Stomach (tissue), 4 donors: ENCODE measurements around the gene IQSEC1.

Source experiments
- EP300 ChIP-seq: sonication (generic); formaldehyde crosslinking; IDR thresholded peaks from one replicate; pipeline ENCODE4 v1.6.1; 2017; ENCODE audit warnings: antibody characterized with exemption
- POLR2A ChIP-seq, 4 donors: fragments of 450-650 bp; IDR thresholded peaks; one replicate each; pipeline ENCODE4 v1.6.1; 2016; ENCODE audit warnings: antibody characterized with exemption in 4 of 4, control low read depth in 2 of 4, mild to moderate bottlenecking in 1 of 4, moderate library complexity in 1 of 4
- POLR2AphosphoS5 ChIP-seq, 3 donors: sonication (generic); formaldehyde crosslinking; IDR thresholded peaks; one replicate each; pipeline ENCODE4 v1.6.1; 2016; ENCODE audit warnings: antibody characterized with exemption in 3 of 3
- TF ChIP-seq, protein P1 (sequence below), 7 experiments: fragments of 450-650 bp in 4 of 7; fragments of 200-600 bp in 3 of 7; sonication (generic) in 3 of 7; IDR thresholded peaks; one replicate each; pipeline ENCODE4 v1.5.1; 2016 to 2019; ENCODE audit warnings: antibody characterized with exemption in 7 of 7, control low read depth in 2 of 7, mild to moderate bottlenecking in 1 of 7

DNA sequence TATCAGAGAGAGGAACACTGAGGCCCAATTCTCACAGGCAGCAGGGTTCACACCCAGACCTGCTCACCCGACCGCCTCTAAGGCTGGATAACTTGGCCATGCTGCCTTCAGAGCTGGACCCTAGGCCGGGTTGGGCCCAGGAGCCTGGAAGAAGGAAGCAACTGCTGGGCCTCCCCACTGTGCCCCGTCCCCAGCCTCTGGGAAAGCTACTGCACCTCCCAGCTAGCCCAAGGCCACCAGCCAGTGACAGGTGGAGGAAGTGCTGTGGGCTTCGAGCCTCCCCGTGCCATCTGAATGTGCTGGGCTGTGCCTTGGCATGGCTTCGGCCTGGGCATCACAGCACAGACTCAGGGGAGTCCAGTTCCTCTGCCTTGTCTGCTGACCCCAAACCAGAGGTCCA lies 169.3 kb downstream of the IQSEC1 start:
- TF ChIP-seq POLR2A (IDR thresholded peaks at IDR 0.05) (no peak), POLR2AphosphoS5 (IDR thresholded peaks at IDR 0.05) (no peak), EP300 (no peak)
- TF ChIP-seq, protein P1, sequence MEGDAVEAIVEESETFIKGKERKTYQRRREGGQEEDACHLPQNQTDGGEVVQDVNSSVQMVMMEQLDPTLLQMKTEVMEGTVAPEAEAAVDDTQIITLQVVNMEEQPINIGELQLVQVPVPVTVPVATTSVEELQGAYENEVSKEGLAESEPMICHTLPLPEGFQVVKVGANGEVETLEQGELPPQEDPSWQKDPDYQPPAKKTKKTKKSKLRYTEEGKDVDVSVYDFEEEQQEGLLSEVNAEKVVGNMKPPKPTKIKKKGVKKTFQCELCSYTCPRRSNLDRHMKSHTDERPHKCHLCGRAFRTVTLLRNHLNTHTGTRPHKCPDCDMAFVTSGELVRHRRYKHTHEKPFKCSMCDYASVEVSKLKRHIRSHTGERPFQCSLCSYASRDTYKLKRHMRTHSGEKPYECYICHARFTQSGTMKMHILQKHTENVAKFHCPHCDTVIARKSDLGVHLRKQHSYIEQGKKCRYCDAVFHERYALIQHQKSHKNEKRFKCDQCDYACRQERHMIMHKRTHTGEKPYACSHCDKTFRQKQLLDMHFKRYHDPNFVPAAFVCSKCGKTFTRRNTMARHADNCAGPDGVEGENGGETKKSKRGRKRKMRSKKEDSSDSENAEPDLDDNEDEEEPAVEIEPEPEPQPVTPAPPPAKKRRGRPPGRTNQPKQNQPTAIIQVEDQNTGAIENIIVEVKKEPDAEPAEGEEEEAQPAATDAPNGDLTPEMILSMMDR (IDR thresholded peaks at IDR 0.05): no peak
